Panc1 (cell line): ENCODE measurements around the gene TMPRSS3. TPM values are rescaled to one million over a fixed set of nuclear protein-coding genes. Genes with fewer than 3 reads are reported as not detected.

Source experiments
- ATAC-seq: fragments of 200-7000 bp; cut with Tn5 transposase; 2 replicates; pipeline ENCODE4 v1.9.1; 2020; ENCODE audit warnings: mild to moderate bottlenecking, moderate library complexity
- BruUV-seq: library from RNA; stranded (reverse); fragments of 400-500 nt; replicated peaks from 2 replicates; lab custom pipeline; 2021; lab: Mats Ljungman, UMichigan
- CTCF ChIA-PET: fragments of 300-600 bp; sonication (Branson Sonifier 250); formaldehyde crosslinking; loops from one replicate; lab custom pipeline; 2022; ENCODE audit warnings: antibody characterized with exemption; lab: Charles Lee
- POLR2A ChIA-PET: fragments of 300-600 bp; sonication (Branson Sonifier 250); formaldehyde crosslinking; loops from one replicate; lab custom pipeline; 2022; ENCODE audit warnings: antibody characterized with exemption; lab: Charles Lee
- DNase-seq: peaks from one replicate; pipeline ENCODE4 v3.0.0-alpha.2; 2010; ENCODE audit warnings: low read depth, low spot score
- H3K27ac ChIP-seq: 2 replicates; pipeline ENCODE4 v1.5.1; 2011; ENCODE audit warnings: mild to moderate bottlenecking, low read length, inconsistent platforms
- H3K27me3 ChIP-seq: fragments of 200-500 bp; sonication (Bioruptor generic); 2 replicates; pipeline ENCODE4 v1.6.0; 2014; ENCODE audit warnings: low read length, inconsistent platforms; ENCODE audit not compliant: control insufficient read depth, insufficient read depth
- H3K36me3 ChIP-seq: fragments of 200-500 bp; sonication (Bioruptor generic); 2 replicates; pipeline ENCODE4 v1.5.1; 2014; ENCODE audit warnings: inconsistent platforms, mild to moderate bottlenecking, low read length, moderate library complexity; ENCODE audit not compliant: control insufficient read depth, insufficient read depth
- H3K4me1 ChIP-seq: 2 replicates; pipeline ENCODE4 v1.5.1; 2011; ENCODE audit warnings: inconsistent platforms, mild to moderate bottlenecking, low read length, moderate library complexity; ENCODE audit not compliant: control insufficient read depth, insufficient read depth
- H3K4me3 ChIP-seq, 2 experiments: 2 replicates each; pipeline ENCODE4 v1.5.1; 2011 to 2012; ENCODE audit warnings: low read depth in 2 of 2, low read length in 2 of 2, mild to moderate bottlenecking in 2 of 2, inconsistent platforms in 1 of 2, moderate library complexity in 1 of 2
- H3K9me3 ChIP-seq: fragments of 200-500 bp; sonication (Bioruptor generic); 2 replicates; pipeline ENCODE4 v1.5.1; 2014; ENCODE audit warnings: low read depth, mild to moderate bottlenecking, inconsistent platforms, low read length, moderate library complexity; ENCODE audit not compliant: control insufficient read depth, insufficient read depth
- CTCF ChIP-seq: fragments of 450-650 bp; IDR thresholded peaks from 2 replicates; pipeline ENCODE4 v1.5.1; 2017; ENCODE audit warnings: mild to moderate bottlenecking
- POLR2AphosphoS5 ChIP-seq: IDR thresholded peaks from 2 replicates; pipeline ENCODE4 v1.6.1; 2012; ENCODE audit warnings: mild to moderate bottlenecking, low read depth, low read length, moderate library complexity
- SIN3A ChIP-seq: IDR thresholded peaks from 2 replicates; pipeline ENCODE4 v1.6.1; 2012; ENCODE audit warnings: low read depth, mild to moderate bottlenecking, low read length, moderate library complexity, borderline replicate concordance; ENCODE audit not compliant: insufficient read depth
- TCF7L2 ChIP-seq: IDR thresholded peaks from 2 replicates; pipeline ENCODE4 v1.6.1; 2011; ENCODE audit warnings: mild to moderate bottlenecking, low read depth, low read length, inconsistent platforms
- in situ Hi-C: cut with HindIII; loops from 2 replicates; pipeline ENCODE4 v1.10.0; 2016; ENCODE audit warnings: low sequenced_read_pairs, low pct_unique_long_range_greater_than_20kb
- intact Hi-C: fragments of 100-400 bp; cut with micrococcal nuclease; formaldehyde crosslinking; loops from one replicate; pipeline ENCODE4 v1.10.0; 2022; ENCODE audit not compliant: unreplicated experiment
- total RNA-seq: library from RNA; stranded (reverse); gene quantifications from one replicate; pipeline ENCODE4 v1.2.1, GENCODE V29; 2021; ENCODE audit not compliant: unreplicated experiment
- TF ChIP-seq, protein P1 (sequence below), 2 experiments: IDR thresholded peaks; 2 replicates each; pipeline ENCODE4 v1.6.1; 2011 to 2012; ENCODE audit warnings: low read depth in 2 of 2, control low read depth in 1 of 2, low read length in 1 of 2, mild to moderate bottlenecking in 1 of 2, moderate library complexity in 1 of 2; ENCODE audit not compliant: insufficient read depth in 1 of 2

TMPRSS3 gene
- total RNA-seq, 1 experiment from 2014 or later, result not detected

- H3K27me3 ChIP-seq, result no peaks in the 10 kb centered on the region
- TF ChIP-seq POLR2AphosphoS5 (no peak), TCF7L2 (no peak), SIN3A (no peak), CTCF (no peak)
- TF ChIP-seq, protein P1, sequence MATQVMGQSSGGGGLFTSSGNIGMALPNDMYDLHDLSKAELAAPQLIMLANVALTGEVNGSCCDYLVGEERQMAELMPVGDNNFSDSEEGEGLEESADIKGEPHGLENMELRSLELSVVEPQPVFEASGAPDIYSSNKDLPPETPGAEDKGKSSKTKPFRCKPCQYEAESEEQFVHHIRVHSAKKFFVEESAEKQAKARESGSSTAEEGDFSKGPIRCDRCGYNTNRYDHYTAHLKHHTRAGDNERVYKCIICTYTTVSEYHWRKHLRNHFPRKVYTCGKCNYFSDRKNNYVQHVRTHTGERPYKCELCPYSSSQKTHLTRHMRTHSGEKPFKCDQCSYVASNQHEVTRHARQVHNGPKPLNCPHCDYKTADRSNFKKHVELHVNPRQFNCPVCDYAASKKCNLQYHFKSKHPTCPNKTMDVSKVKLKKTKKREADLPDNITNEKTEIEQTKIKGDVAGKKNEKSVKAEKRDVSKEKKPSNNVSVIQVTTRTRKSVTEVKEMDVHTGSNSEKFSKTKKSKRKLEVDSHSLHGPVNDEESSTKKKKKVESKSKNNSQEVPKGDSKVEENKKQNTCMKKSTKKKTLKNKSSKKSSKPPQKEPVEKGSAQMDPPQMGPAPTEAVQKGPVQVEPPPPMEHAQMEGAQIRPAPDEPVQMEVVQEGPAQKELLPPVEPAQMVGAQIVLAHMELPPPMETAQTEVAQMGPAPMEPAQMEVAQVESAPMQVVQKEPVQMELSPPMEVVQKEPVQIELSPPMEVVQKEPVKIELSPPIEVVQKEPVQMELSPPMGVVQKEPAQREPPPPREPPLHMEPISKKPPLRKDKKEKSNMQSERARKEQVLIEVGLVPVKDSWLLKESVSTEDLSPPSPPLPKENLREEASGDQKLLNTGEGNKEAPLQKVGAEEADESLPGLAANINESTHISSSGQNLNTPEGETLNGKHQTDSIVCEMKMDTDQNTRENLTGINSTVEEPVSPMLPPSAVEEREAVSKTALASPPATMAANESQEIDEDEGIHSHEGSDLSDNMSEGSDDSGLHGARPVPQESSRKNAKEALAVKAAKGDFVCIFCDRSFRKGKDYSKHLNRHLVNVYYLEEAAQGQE (IDR thresholded peaks at IDR 0.05; ENCODE audit: insufficient read depth in 1 of 2, low read depth in 2 of 2, low read length in 1 of 2), result no peak
- intact Hi-C loops (no loop called here), in situ Hi-C loops (no loop called here)
- ATAC-seq, result no peak
- DNase-seq, result no peak
- H3K4me1 ChIP-seq, result no peaks in the 10 kb centered on the region; the same call in 1 of the 2 replicates
- no TSS peak for BruUV-seq
- ChIA-PET POLR2A (no interaction called here), CTCF (no interaction called here)
- no peaks in the 10 kb centered on the region for H3K36me3 ChIP-seq
- H3K27ac ChIP-seq, result no peak overlapping the region
- H3K9me3 ChIP-seq, result no peaks in the 10 kb centered on the region
- H3K4me3 ChIP-seq, result no peak overlapping the region
These were observed 17.6 kb upstream of the TMPRSS3 start for GRCh38 chr21:42413500-42413899.

GRCh38 chr21:42413093-42413492 lies 17.2 kb upstream of the TMPRSS3 start:
- Histone ChIP-seq H3K27me3 (no peaks in the 10 kb centered on the region), H3K4me1 (no peaks in the 10 kb centered on the region; the same call in 1 of the 2 replicates), H3K4me3 (no peak overlapping the region), H3K9me3 (no peaks in the 10 kb centered on the region), H3K36me3 (no peaks in the 10 kb centered on the region), H3K27ac (no peak overlapping the region)
- no peak for TF ChIP-seq POLR2AphosphoS5
- no peak for TF ChIP-seq CTCF
- no peak for TF ChIP-seq SIN3A
- TF ChIP-seq, protein P1 (IDR thresholded peaks at IDR 0.05; ENCODE audit: insufficient read depth in 1 of 2, low read depth in 2 of 2, low read length in 1 of 2), result no peak
- no peak for TF ChIP-seq TCF7L2
- intact Hi-C loops, result no loop called here
- ATAC-seq (no peak), DNase-seq (no peak)
- in situ Hi-C loops, result no loop called here
- POLR2A ChIA-PET, result no interaction called here
- CTCF ChIA-PET, result no interaction called here
- no TSS peak for BruUV-seq
